H1 (cell line): ENCODE measurements around the gene TNFAIP2. TPM values are rescaled to one million over a fixed set of nuclear protein-coding genes. Genes with fewer than 3 reads are reported as not detected.

ENCODE experiments used
- FOSL1 ChIP-seq: IDR thresholded peaks from 2 replicates; pipeline ENCODE4 v1.6.1; 2011; ENCODE audit warnings: mild to moderate bottlenecking, low read depth, low read length, moderate library complexity; ENCODE audit not compliant: insufficient read depth
- GTF2F1 ChIP-seq: IDR thresholded peaks from 2 replicates; pipeline ENCODE4 v1.6.1; 2012; ENCODE audit warnings: low read depth, low read length, improper control_type of control experiment, borderline replicate concordance
- HDAC6 ChIP-seq: IDR thresholded peaks from one replicate; pipeline ENCODE4 v1.7.1; 2012; ENCODE audit warnings: low read depth, mild to moderate bottlenecking, inconsistent platforms, low read length, moderate library complexity
- PHF8 ChIP-seq: fragments of 200-600 bp; sonication (generic); conservative IDR thresholded peaks from 2 replicates; pipeline ENCODE4 v1.7.1; 2012; ENCODE audit warnings: low read depth, mild to moderate bottlenecking, inconsistent platforms, low read length, moderate library complexity
- TCF12 ChIP-seq: IDR thresholded peaks from 2 replicates; pipeline ENCODE4 v1.6.1; 2011; ENCODE audit warnings: low read depth, mild to moderate bottlenecking, low read length
- polyA plus RNA-seq, 7 experiments: library from polyadenylated mRNA; depleted of rRNA in 3 of 7; stranded (reverse) in 5 of 7; unstranded in 2 of 7; fragments of >200 nt in 5 of 7; fragments of 200-250 nt in 2 of 7; gene quantifications; 1 replicate in 5 of 7; 2 replicates in 1 of 7; 4 replicates in 1 of 7; pipeline versions ENCODE4 v1.2.1 to v1.2.3, GENCODE V29; 2011 to 2013; ENCODE audit warnings: missing spikeins in 2 of 7, mixed read lengths in 2 of 7
- total RNA-seq: library from RNA; stranded (reverse); fragmentation: NEBNext Ultra II Directional; extraction: Animal tissue kit (Norgen Biotek cat#: 25700); gene quantifications from 2 replicates; pipeline ENCODE4 v1.2.1, GENCODE V29; 2021
- TF ChIP-seq, protein P1 (sequence below): IDR thresholded peaks from 2 replicates; pipeline ENCODE4 v1.6.1; 2012; ENCODE audit warnings: inconsistent platforms

The TNFAIP2 gene
- total and polyA plus RNA-seq, 2 of the 8 experiments (the other 6 are each of a cell fraction or from before 2014, with no cell fraction given), result 28.3 to 34.5 TPM

- TF ChIP-seq FOSL1 (no peak), TCF12 (no peak), PHF8 (no peak), HDAC6 (no peak), GTF2F1 (no peak)
- TF ChIP-seq, protein P1, sequence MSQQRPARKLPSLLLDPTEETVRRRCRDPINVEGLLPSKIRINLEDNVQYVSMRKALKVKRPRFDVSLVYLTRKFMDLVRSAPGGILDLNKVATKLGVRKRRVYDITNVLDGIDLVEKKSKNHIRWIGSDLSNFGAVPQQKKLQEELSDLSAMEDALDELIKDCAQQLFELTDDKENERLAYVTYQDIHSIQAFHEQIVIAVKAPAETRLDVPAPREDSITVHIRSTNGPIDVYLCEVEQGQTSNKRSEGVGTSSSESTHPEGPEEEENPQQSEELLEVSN, result peak; percentile 89
- TF ChIP-seq, all 59 proteins: peak for 8
Measured at GRCh38 chr14:103122947-103123633, at the start of gene TNFAIP2 (continued).
